Upper lobe of left lung (tissue), 6 donors: Measurements from ENCODE around the gene SH3GL3. TPM values are rescaled to one million over a fixed set of nuclear protein-coding genes. Genes with fewer than 3 reads are reported as not detected.

Experiments used
- ATAC-seq, 2 donors: fragments of 200-7000 bp; cut with Tn5 transposase; one replicate each; pipeline ENCODE4 v1.9.1; 2022; ENCODE audit warnings: mild to moderate bottlenecking in 2 of 2, moderate library complexity in 2 of 2; ENCODE audit not compliant: low FRiP score in 2 of 2
- DNase-seq, 2 donors: peaks; one replicate each; pipeline ENCODE4 v3.0.0-alpha.2; 2019 to 2020
- H3K27ac ChIP-seq, 4 donors: fragments of 200-600 bp; sonication (generic); one replicate each; pipeline ENCODE4 v1.5.1; 2016 to 2019
- H3K27me3 ChIP-seq, 4 donors: fragments of 200-600 bp; sonication (generic); one replicate each; pipeline ENCODE4 v1.5.1; 2017 to 2019
- H3K36me3 ChIP-seq, 4 donors: fragments of 200-600 bp; sonication (generic); one replicate each; pipeline ENCODE4 v1.5.1; 2016 to 2019
- H3K4me1 ChIP-seq, 4 donors: fragments of 200-600 bp; sonication (generic); one replicate each; pipeline ENCODE4 v1.5.1; 2018 to 2019
- H3K4me3 ChIP-seq, 4 donors: fragments of 200-600 bp; sonication (generic); one replicate each; pipeline ENCODE4 v1.5.1; 2017 to 2019; ENCODE audit warnings: mild to moderate bottlenecking in 2 of 4, moderate library complexity in 1 of 4
- H3K9me3 ChIP-seq, 4 donors: fragments of 200-600 bp; sonication (generic); one replicate each; pipeline ENCODE4 v1.5.1; 2018 to 2019
- CTCF ChIP-seq, 6 experiments: fragments of 450-650 bp in 4 of 6; fragments of 200-600 bp in 2 of 6; sonication (generic) in 2 of 6; IDR thresholded peaks; one replicate each; pipeline ENCODE4 v1.5.1; 2016 to 2019; ENCODE audit warnings: antibody characterized with exemption in 6 of 6
- EP300 ChIP-seq, 4 donors: sonication (generic); formaldehyde crosslinking; IDR thresholded peaks; one replicate each; pipeline ENCODE4 v1.5.1; 2017; ENCODE audit warnings: antibody characterized with exemption in 4 of 4, control low read depth in 2 of 4
- POLR2A ChIP-seq, 4 donors: fragments of 450-650 bp; IDR thresholded peaks; one replicate each; pipeline ENCODE4 v1.5.1; 2016 to 2017; ENCODE audit warnings: antibody characterized with exemption in 4 of 4, mild to moderate bottlenecking in 2 of 4
- POLR2AphosphoS5 ChIP-seq, 2 donors: sonication (generic); formaldehyde crosslinking; IDR thresholded peaks; one replicate each; pipeline ENCODE4 v1.5.1; 2017; ENCODE audit warnings: antibody characterized with exemption in 2 of 2
- WGBS, 2 donors: methylation state at CpG; one replicate each; pipeline ENCODE4 v1.1.5; 2017 to 2018; 5-methylcytosine and 5-hydroxymethylcytosine counted together
- total RNA-seq, 6 donors: library from RNA; depleted of rRNA in 4 of 6; stranded (reverse); fragments of >200 nt in 4 of 6; gene quantifications; one replicate each; pipeline versions ENCODE4 v1.1.0 to v1.2.1, GENCODE V29; 2016 to 2021
- donor health status: DM: no; HTN: no; CAD: no; lungs with moderate emphysema.
- donor health status: DM: no; HTN: yes; CAD: no; lungs with severe emphysema.

The SH3GL3 gene
- total RNA-seq, 6 donors from 2014 or later, result 1.8 to 5.5 (median 2.2) TPM; not detected in 1

- ATAC-seq, result no peak
- Histone ChIP-seq H3K27ac (no peak overlapping the region), H3K9me3 (no peaks in the 10 kb centered on the region), H3K27me3 (no peaks in the 10 kb centered on the region), H3K36me3 (no peaks in the 10 kb centered on the region), H3K4me3 (no peak overlapping the region), H3K4me1 (no peaks in the 10 kb centered on the region)
- no peak for DNase-seq
- TF ChIP-seq POLR2A (IDR thresholded peaks at IDR 0.05) (no peak), EP300 (IDR thresholded peaks at IDR 0.05) (no peak), CTCF (IDR thresholded peaks at IDR 0.05) (no peak), POLR2AphosphoS5 (IDR thresholded peaks at IDR 0.05) (no peak)
- WGBS, 2 donors, result 64 to 70% methylated on average over 4 of the region's 4 CpGs
Measured at GRCh38 chr15:83582381-83582780, 135.2 kb downstream of the SH3GL3 start.

- Histone ChIP-seq H3K9me3 (no peaks in the 10 kb centered on the region), H3K27me3 (no peaks in the 10 kb centered on the region), H3K36me3 (no peaks in the 10 kb centered on the region), H3K4me3 (no peak overlapping the region), H3K27ac (no peak overlapping the region), H3K4me1 (no peaks in the 10 kb centered on the region)
- ATAC-seq (no peak), DNase-seq (no peak)
- WGBS, 2 donors, result 66 to 73% methylated on average over 5 of the region's 5 CpGs
- no peak for TF ChIP-seq POLR2AphosphoS5 (IDR thresholded peaks at IDR 0.05)
- TF ChIP-seq EP300 (IDR thresholded peaks at IDR 0.05), result no peak
- TF ChIP-seq CTCF (IDR thresholded peaks at IDR 0.05), result no peak
Measured at GRCh38 chr15:83585601-83586335, 138.6 kb downstream of the SH3GL3 start.

- TF ChIP-seq CTCF (IDR thresholded peaks at IDR 0.05), result no peak
- no peak for TF ChIP-seq EP300 (IDR thresholded peaks at IDR 0.05)
- no peak for TF ChIP-seq POLR2A (IDR thresholded peaks at IDR 0.05)
- no peak for TF ChIP-seq POLR2AphosphoS5 (IDR thresholded peaks at IDR 0.05)
- 82 to 86% methylated on average over 3 of the region's 3 CpGs for WGBS, 2 donors
Measured at GRCh38 chr15:83587091-83587490, 139.9 kb downstream of the SH3GL3 start.

GRCh38 chr15:83588441-83588840, 141.3 kb downstream of the SH3GL3 start:
- DNase-seq (no peak), ATAC-seq (no peak)
- Histone ChIP-seq H3K4me1 (no peaks in the 10 kb centered on the region), H3K4me3 (no peak overlapping the region), H3K27ac (no peak overlapping the region), H3K27me3 (no peaks in the 10 kb centered on the region), H3K36me3 (no peaks in the 10 kb centered on the region), H3K9me3 (no peaks in the 10 kb centered on the region)
- TF ChIP-seq POLR2A (IDR thresholded peaks at IDR 0.05) (no peak), POLR2AphosphoS5 (IDR thresholded peaks at IDR 0.05) (no peak), CTCF (IDR thresholded peaks at IDR 0.05) (no peak), EP300 (IDR thresholded peaks at IDR 0.05) (no peak)
- 76 to 80% methylated on average over 5 of the region's 5 CpGs for WGBS, 2 donors

More at GRCh38 chr15:83587091-83587490, 139.9 kb downstream of the SH3GL3 start:
- Histone ChIP-seq H3K36me3 (no peaks in the 10 kb centered on the region), H3K27me3 (no peaks in the 10 kb centered on the region), H3K4me1 (no peaks in the 10 kb centered on the region), H3K4me3 (no peak overlapping the region), H3K27ac (no peak overlapping the region), H3K9me3 (no peaks in the 10 kb centered on the region)
- DNase-seq (no peak), ATAC-seq (no peak)
